Gastroesophageal sphincter (tissue), 3 donors: ENCODE data around the gene FBXO4.

Source experiments
- POLR2A ChIP-seq, 2 donors: fragments of 450-650 bp; IDR thresholded peaks; one replicate each; pipeline ENCODE4 v1.6.1; 2017; ENCODE audit warnings: antibody characterized with exemption in 2 of 2, mild to moderate bottlenecking in 2 of 2, moderate library complexity in 1 of 2
- POLR2AphosphoS5 ChIP-seq: sonication (generic); formaldehyde crosslinking; IDR thresholded peaks from one replicate; pipeline ENCODE4 v1.6.1; 2017; ENCODE audit warnings: antibody characterized with exemption
- TF ChIP-seq, protein P1 (sequence below), 4 experiments: fragments of 200-600 bp in 2 of 4; fragments of 450-650 bp in 2 of 4; sonication (generic) in 1 of 4; IDR thresholded peaks; one replicate each; pipeline ENCODE4 v1.5.1; 2017 to 2019; ENCODE audit warnings: antibody characterized with exemption in 4 of 4, mild to moderate bottlenecking in 2 of 4, moderate library complexity in 2 of 4

DNA sequence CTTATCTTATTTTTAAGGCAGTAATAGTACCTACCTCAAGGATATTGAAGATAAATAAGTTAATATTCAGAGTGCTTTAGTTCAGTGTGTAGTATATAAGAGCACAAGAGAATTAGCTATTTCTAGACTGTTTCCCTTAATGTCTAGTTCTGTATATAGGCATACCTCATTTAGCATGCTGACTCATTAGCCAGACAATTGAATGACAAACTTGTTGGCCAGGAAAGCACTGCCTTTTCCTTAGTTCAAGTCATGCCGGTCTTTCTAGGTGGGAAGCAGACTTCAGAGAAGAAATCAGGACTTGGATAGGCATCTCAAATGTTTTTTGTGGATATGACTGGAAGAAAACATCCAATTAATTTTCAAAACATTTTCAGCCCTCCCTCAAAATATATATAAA is 3.2 kb upstream of the FBXO4 start:
- TF ChIP-seq POLR2A (IDR thresholded peaks at IDR 0.05): no peak
- TF ChIP-seq POLR2AphosphoS5: no peak
- TF ChIP-seq, protein P1, sequence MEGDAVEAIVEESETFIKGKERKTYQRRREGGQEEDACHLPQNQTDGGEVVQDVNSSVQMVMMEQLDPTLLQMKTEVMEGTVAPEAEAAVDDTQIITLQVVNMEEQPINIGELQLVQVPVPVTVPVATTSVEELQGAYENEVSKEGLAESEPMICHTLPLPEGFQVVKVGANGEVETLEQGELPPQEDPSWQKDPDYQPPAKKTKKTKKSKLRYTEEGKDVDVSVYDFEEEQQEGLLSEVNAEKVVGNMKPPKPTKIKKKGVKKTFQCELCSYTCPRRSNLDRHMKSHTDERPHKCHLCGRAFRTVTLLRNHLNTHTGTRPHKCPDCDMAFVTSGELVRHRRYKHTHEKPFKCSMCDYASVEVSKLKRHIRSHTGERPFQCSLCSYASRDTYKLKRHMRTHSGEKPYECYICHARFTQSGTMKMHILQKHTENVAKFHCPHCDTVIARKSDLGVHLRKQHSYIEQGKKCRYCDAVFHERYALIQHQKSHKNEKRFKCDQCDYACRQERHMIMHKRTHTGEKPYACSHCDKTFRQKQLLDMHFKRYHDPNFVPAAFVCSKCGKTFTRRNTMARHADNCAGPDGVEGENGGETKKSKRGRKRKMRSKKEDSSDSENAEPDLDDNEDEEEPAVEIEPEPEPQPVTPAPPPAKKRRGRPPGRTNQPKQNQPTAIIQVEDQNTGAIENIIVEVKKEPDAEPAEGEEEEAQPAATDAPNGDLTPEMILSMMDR (IDR thresholded peaks at IDR 0.05): no peak
